Spleen (tissue), 7 donors: ENCODE data around the gene KLF7.

Experiments used
- CTCF ChIP-seq, 11 experiments: fragments of 200-600 bp in 7 of 11; fragments of 450-650 bp in 4 of 11; sonication (generic) in 4 of 11; IDR thresholded peaks in 8 of 11; conservative IDR thresholded peaks in 3 of 11; 1 replicate in 7 of 11; 2 replicates in 4 of 11; pipeline versions ENCODE4 v1.4.0 to v1.8.0; 2016 to 2021; ENCODE audit warnings: antibody characterized with exemption in 11 of 11, inconsistent platforms in 4 of 11, mild to moderate bottlenecking in 1 of 11
- POLR2A ChIP-seq, 3 donors: fragments of 450-650 bp; IDR thresholded peaks; one replicate each; pipeline ENCODE4 v1.5.1; 2017; ENCODE audit warnings: antibody characterized with exemption in 3 of 3, mild to moderate bottlenecking in 1 of 3
- donor health status: DM: no; HTN: no; CAD: no; lungs with moderate emphysema.
- donor health status: DM: no; HTN: no; CAD: no.
- donor health status: DM: no; HTN: no; CAD: no.

DNA sequence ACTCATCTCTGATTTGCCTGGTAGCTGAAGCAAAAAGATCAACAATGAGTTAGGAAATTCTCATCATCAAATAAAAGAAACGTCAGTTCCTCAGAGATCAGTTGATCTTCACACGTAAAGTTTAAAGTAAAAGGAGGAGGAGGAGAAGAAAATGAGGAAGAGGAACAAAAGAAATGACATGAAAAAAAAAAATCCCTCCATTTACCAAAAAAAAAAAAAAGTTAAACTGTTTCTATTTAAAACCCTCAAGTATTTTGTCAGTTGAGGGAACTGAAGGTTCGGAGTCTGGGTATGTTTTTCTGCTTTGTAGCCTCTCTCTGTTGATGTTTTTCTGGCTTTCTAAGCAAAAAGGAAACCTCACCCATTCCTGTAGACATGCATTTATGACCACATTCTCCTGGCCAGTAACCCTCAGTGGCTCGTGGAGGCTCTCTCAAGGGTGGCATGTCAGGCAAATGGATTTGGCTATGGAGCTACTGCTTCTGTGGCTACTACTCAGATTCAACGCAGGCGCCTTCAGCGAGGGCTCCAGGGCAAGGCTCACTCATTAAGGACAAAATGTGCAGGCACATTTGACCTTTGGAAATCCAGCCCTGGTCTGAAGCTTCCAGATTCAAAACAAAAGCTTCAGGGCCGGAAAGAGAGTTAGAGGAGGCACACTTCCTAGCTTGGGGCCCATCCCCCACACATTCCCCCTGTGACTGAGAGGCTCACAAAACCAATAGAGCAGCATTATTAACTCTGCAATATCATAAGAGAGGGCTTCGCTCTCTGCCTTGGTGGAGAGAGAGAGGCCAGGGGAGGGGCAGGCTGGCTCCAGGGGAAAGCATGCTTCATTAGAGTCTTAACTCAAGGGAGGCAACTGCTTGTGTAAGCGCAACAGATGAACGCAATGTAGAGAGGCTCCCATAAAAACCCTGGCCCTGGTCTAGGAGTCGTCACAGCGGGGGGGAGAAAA is 22.3 kb downstream of the KLF7 start:
- TF ChIP-seq CTCF (IDR thresholded peaks at IDR 0.05 in 8 of 11, conservative IDR thresholded peaks at IDR 0.05 in 3 of 11), result no peak
- TF ChIP-seq POLR2A (IDR thresholded peaks at IDR 0.05), result peak in 1 of 3 donors; percentile 32
